Tibial artery (tissue), 4 donors: Measurements from ENCODE around the gene DLEC1.

ENCODE experiments used
- DNase-seq, 2 donors: peaks; one replicate each; pipeline ENCODE4 v3.0.0-alpha.2; 2019
- H3K27ac ChIP-seq, 2 donors: fragments of 200-600 bp; sonication (generic) in 1 of 2; 1 replicate in 1 of 2; 2 replicates in 1 of 2; pipeline ENCODE4 v1.5.1; 2018 to 2019; ENCODE audit warnings: mild to moderate bottlenecking in 1 of 2
- H3K27me3 ChIP-seq, 2 donors: fragments of 200-600 bp; sonication (generic) in 1 of 2; one replicate each; pipeline versions ENCODE4 v1.5.1 to v1.6.0; 2016 to 2019
- H3K36me3 ChIP-seq, 3 donors: fragments of 200-600 bp; sonication (generic) in 2 of 3; one replicate each; pipeline ENCODE4 v1.5.1; 2016 to 2019; ENCODE audit warnings: mild to moderate bottlenecking in 2 of 3
- H3K4me1 ChIP-seq, 4 donors: fragments of 200-600 bp; sonication (generic) in 2 of 4; 1 replicate in 3 of 4; 2 replicates in 1 of 4; pipeline ENCODE4 v1.5.1; 2016 to 2019
- H3K4me3 ChIP-seq, 2 donors: fragments of 200-600 bp; sonication (generic) in 1 of 2; 1 replicate in 1 of 2; 2 replicates in 1 of 2; pipeline ENCODE4 v1.5.1; 2018 to 2019; ENCODE audit warnings: mild to moderate bottlenecking in 2 of 2
- H3K9me3 ChIP-seq, 3 donors: fragments of 200-600 bp; sonication (generic) in 1 of 3; one replicate each; pipeline ENCODE4 v1.5.1; 2016 to 2019
- intact Hi-C: fragments of 100-400 bp; cut with DNase I; formaldehyde crosslinking; loops from one replicate; pipeline ENCODE4 v1.15.0; 2023; ENCODE audit warnings: low total_unique reads
- TF ChIP-seq, protein P1 (sequence below), 2 experiments: fragments of 200-600 bp in 1 of 2; fragments of 450-650 bp in 1 of 2; IDR thresholded peaks; one replicate each; pipeline ENCODE4 v1.5.1; 2017 to 2019; ENCODE audit warnings: antibody characterized with exemption in 2 of 2, mild to moderate bottlenecking in 1 of 2, moderate library complexity in 1 of 2

The DLEC1 gene

DNA sequence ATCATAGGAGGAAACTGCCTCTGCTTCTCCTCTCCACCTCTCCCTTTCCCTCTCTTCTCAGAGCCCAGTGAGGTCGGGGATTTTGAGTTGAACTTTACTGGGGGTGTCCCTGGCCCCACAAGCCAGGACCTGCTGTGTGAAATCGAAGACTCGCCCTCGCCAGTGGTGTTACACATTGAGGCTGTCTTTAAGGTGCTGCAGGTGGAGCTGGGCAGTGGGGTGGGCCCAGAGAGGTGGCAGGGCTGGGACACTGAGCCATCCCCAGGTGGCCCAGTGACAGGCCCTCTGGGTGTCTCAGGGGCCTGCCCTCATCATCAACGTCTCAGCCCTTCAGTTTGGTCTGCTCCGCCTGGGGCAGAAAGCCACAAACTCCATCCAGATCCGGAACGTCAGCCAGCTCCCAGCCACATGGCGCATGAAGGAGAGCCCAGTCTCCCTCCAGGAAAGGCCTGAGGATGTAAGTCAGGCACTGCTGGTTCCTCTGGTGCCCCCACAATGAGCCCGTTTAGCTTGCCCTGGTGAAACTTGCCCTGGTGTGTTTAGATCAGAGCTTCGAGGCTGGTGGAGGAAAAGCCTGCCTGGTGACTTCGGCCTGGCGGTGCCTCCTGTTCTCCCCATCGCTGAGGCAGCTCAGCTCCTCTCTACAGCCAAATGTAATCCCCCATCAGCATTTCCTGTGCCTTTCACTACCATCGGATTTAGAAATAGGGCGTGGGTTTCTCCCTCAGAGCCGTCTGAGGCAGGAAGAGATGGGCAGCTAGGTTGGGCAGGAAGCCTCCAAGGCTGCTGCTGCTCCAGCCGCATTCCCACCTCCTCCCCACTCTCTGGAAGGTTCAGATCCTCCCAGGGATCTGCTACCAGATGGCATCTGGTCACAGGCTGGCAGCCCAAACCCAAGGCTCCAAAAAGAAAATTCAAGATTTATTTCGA, 58.7 kb downstream of the DLEC1 start:
- no peak for DNase-seq
- Histone ChIP-seq H3K9me3 (no peaks in the 10 kb centered on the region), H3K27me3 (peaks cover 0 to 11% of the 10 kb centered on the region in 2 donors), H3K27ac (no peak overlapping the region), H3K4me3 (no peak overlapping the region), H3K4me1 (no peaks in the 10 kb centered on the region), H3K36me3 (no peaks in the 10 kb centered on the region)
- TF ChIP-seq, protein P1, sequence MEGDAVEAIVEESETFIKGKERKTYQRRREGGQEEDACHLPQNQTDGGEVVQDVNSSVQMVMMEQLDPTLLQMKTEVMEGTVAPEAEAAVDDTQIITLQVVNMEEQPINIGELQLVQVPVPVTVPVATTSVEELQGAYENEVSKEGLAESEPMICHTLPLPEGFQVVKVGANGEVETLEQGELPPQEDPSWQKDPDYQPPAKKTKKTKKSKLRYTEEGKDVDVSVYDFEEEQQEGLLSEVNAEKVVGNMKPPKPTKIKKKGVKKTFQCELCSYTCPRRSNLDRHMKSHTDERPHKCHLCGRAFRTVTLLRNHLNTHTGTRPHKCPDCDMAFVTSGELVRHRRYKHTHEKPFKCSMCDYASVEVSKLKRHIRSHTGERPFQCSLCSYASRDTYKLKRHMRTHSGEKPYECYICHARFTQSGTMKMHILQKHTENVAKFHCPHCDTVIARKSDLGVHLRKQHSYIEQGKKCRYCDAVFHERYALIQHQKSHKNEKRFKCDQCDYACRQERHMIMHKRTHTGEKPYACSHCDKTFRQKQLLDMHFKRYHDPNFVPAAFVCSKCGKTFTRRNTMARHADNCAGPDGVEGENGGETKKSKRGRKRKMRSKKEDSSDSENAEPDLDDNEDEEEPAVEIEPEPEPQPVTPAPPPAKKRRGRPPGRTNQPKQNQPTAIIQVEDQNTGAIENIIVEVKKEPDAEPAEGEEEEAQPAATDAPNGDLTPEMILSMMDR (IDR thresholded peaks at IDR 0.05): no peak
- intact Hi-C loops: no loop called here

DNA sequence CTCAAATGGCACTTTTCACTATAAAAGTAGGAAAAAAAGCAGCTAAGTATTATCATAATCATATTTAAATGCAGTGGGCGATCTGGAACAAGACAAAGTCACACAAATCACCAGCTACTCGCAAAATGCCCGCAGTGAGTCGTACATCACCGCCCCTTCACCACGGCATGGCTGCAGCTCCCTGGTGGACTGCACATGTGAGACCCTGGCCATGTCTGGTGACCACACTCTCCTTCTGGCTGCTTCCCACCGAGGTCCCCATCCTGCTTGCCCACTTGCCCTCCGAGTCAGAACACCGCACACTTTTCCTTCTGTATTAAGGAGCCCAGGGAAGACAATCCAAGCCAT, 59.3 kb downstream of the DLEC1 start:
- DNase-seq: no peak
- Histone ChIP-seq H3K4me1 (no peaks in the 10 kb centered on the region), H3K27ac (no peak overlapping the region), H3K36me3 (no peaks in the 10 kb centered on the region), H3K27me3 (peaks cover 0 to 11% of the 10 kb centered on the region in 2 donors), H3K4me3 (no peak overlapping the region), H3K9me3 (no peaks in the 10 kb centered on the region)
- TF ChIP-seq, protein P1 (IDR thresholded peaks at IDR 0.05): no peak
- intact Hi-C loops: no loop called here

DNA sequence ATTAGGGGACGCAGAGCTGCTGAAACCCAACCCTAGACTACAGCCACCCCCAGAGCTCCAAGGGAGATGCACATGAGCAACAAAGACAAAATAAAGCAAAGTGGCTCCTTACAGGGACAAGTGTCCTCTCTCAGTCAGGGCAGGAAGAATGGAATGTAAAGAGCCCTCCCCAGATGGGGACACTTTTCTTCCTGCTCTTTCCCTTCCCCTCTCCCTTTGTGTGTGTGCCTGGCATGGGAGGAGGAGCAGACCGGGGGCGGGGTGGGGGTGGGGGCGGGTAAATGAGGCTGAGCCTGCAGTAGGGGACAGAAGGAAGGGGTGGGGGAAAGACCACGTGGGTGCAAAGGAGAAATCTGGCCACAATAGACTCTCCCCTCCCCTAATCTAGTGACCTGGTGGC, 60.5 kb downstream of the DLEC1 start:
- intact Hi-C loops: no loop called here
- Histone ChIP-seq H3K36me3 (no peaks in the 10 kb centered on the region), H3K9me3 (no peaks in the 10 kb centered on the region), H3K4me3 (no peak overlapping the region), H3K4me1 (no peaks in the 10 kb centered on the region), H3K27me3 (peaks cover 0 to 11% of the 10 kb centered on the region in 2 donors), H3K27ac (no peak overlapping the region)
- TF ChIP-seq, protein P1 (IDR thresholded peaks at IDR 0.05): no peak
- DNase-seq: no peak

DNA sequence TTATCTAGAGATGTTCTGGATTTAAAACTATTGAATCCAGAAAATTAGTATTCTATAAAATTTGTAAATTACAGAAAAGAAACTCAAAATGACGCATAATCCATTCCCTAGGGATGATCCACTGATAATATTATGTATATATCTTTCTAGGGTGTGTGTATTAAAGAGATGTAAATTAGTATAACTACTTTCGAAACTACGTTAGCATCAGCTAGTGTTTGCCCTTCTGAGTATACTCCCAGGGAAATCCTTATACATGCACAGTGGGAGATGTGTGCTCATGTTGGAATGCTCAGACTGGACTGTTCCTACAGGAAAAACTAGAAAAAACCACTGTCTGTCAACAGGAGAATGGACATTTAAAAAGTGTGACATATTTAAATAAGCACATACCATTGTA, 61.5 kb downstream of the DLEC1 start:
- Histone ChIP-seq H3K9me3 (no peaks in the 10 kb centered on the region), H3K4me1 (no peaks in the 10 kb centered on the region), H3K27me3 (peaks cover 0 to 11% of the 10 kb centered on the region in 2 donors), H3K27ac (no peak overlapping the region), H3K4me3 (no peak overlapping the region), H3K36me3 (no peaks in the 10 kb centered on the region)
- TF ChIP-seq, protein P1 (IDR thresholded peaks at IDR 0.05): no peak
- DNase-seq: no peak
- intact Hi-C loops: no loop called here

DNA sequence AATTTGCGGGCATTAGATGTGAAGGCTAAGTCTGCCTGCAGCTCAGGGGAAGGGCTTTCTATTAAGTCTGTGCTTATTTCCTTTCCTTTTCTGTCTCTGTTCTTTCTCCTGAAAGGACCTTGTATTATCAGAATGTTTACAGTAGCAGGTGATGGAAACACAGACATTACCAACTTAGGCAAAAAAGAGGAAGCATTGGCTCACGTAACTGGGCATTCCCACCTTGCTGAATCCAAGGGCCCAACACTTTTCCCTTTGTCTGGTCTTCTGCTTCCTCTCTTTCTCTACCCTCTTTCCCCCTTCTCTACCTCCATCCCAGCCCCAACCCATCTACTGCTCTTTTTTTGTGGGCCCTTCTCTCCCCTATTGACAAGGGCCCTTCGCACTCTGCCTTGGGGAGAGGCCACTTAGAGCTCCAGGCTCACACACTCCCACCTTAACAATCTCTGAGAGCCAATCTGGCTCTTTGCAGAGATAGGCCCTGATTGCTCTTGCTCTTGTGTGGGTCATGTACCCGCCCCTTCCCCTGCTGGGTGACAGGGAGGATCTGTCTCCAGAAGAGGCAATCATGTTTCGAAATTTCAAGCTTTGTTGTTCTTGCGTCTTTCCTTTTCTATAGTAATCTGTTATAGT, 62.9 kb downstream of the DLEC1 start:
- Histone ChIP-seq H3K27me3 (peaks cover 0 to 11% of the 10 kb centered on the region in 2 donors), H3K9me3 (no peaks in the 10 kb centered on the region), H3K27ac (no peak overlapping the region), H3K36me3 (no peaks in the 10 kb centered on the region), H3K4me1 (no peaks in the 10 kb centered on the region), H3K4me3 (no peak overlapping the region)
- intact Hi-C loops: no loop called here
- DNase-seq: no peak
- TF ChIP-seq, protein P1 (IDR thresholded peaks at IDR 0.05): no peak
